Measurements from ENCODE around the gene RETNLB. TPM values are rescaled to one million over a fixed set of nuclear protein-coding genes. Genes with fewer than 3 reads are reported as not detected.

Gene RETNLB
- total RNA-seq, 1 donor, result not detected

GRCh38 chr3:108728105-108728504 lies 29.1 kb downstream of the RETNLB start:
- TF ChIP-seq, protein P1, sequence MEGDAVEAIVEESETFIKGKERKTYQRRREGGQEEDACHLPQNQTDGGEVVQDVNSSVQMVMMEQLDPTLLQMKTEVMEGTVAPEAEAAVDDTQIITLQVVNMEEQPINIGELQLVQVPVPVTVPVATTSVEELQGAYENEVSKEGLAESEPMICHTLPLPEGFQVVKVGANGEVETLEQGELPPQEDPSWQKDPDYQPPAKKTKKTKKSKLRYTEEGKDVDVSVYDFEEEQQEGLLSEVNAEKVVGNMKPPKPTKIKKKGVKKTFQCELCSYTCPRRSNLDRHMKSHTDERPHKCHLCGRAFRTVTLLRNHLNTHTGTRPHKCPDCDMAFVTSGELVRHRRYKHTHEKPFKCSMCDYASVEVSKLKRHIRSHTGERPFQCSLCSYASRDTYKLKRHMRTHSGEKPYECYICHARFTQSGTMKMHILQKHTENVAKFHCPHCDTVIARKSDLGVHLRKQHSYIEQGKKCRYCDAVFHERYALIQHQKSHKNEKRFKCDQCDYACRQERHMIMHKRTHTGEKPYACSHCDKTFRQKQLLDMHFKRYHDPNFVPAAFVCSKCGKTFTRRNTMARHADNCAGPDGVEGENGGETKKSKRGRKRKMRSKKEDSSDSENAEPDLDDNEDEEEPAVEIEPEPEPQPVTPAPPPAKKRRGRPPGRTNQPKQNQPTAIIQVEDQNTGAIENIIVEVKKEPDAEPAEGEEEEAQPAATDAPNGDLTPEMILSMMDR (IDR thresholded peaks at IDR 0.05; ENCODE audit: insufficient read depth, low read depth, low read length), result no peak
- no peak overlapping the region for H3K4me3 ChIP-seq (ENCODE audit: low read depth, low read length)
- no peak for DNase-seq (ENCODE audit: low read depth)

DNA sequence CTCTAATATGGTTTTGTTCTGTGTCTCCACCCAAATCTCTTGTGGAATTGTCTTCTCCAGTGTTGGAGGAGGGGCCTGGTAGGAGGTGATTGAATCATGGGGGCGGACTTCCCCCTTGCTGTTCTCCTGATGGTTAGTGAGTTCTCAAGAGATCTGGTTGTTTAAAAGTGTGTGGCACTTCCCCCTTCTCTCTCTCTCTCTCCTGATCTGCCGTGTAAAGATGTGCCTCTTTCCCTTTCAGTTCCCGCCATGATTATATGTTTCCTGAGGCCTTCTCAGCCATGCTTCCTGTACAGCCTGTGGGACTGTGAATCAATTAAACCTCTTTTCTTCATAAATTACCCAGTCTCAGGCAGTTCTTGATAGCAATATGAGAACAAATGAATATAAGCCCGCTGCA lies 33.1 kb downstream of the RETNLB start:
- TF ChIP-seq, protein P1 (IDR thresholded peaks at IDR 0.05; ENCODE audit: insufficient read depth, low read depth, low read length), result no peak
- no peak for DNase-seq (ENCODE audit: low read depth)
- no peak overlapping the region for H3K4me3 ChIP-seq (ENCODE audit: low read depth, low read length)

DNA sequence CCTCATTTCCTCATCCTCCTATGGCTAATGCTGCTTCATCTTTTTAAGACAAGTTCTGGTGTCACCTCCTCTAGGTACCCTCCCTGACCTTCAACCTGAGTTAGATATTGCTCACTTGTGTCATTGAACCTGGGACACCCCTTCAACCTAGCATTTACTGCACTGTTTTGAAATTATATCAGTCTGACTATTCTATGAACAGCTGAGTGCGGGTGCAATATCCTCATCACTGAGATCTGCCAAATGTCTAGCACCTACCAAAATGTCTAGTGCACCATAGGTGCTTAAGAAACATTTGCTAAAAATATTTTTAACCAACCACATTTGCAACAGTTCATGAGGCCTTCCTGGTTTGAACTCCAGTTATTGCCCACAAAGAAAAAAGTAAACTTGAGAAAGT lies 34.5 kb downstream of the RETNLB start:
- DNase-seq (ENCODE audit: low read depth), result no peak
- TF ChIP-seq, protein P1 (IDR thresholded peaks at IDR 0.05; ENCODE audit: insufficient read depth, low read depth, low read length), result no peak
- H3K4me3 ChIP-seq (ENCODE audit: low read depth, low read length), result no peak overlapping the region

- H3K4me3 ChIP-seq (ENCODE audit: low read depth, low read length), result no peak overlapping the region
- TF ChIP-seq, protein P1 (IDR thresholded peaks at IDR 0.05; ENCODE audit: insufficient read depth, low read depth, low read length), result no peak
- no peak for DNase-seq (ENCODE audit: low read depth)
Observed at GRCh38 chr3:108719178-108719806, 37.9 kb downstream of the RETNLB start.

DNA sequence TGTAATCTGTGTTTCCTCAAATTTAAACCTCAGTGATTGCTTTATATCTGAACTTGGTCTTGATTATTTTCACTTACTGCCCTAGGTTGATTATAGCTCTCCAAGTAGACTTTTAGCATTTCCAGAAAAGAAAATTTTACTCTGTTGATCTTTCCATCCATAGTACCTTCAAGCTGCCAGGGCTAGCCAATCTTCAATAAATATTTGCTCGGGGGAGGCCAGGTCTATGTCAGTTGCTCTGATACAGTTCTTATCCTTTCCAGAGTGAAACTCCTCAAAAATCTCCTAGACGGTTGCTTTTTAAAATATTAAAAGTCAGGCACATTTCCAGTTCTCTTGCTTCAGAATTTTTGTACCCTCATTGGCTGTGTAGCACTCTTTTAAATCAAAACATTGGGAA lies 38.8 kb downstream of the RETNLB start:
- no peak for DNase-seq (ENCODE audit: low read depth)
- TF ChIP-seq, protein P1 (IDR thresholded peaks at IDR 0.05; ENCODE audit: insufficient read depth, low read depth, low read length), result no peak
- no peak overlapping the region for H3K4me3 ChIP-seq (ENCODE audit: low read depth, low read length)

DNA sequence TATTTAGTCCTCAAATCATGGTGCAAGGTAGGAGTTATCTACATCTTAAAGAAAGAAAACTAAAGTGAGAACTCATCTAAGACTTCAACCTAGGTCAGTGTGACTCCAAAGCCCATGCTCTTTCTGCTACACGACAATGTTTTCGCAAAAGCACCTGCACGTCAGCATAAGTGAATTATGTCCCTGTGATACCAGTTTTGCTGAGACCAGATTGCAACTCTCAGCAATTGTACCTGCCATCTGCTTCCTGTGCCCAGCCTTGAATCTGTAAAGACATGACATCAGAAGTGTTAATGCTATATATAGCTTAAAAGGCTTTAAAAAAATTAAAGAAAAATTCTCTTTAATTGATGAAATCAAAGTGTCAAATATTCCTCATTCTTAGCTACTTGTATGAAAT lies 43.4 kb downstream of the RETNLB start:
- no peak overlapping the region for H3K4me3 ChIP-seq (ENCODE audit: low read depth, low read length)
- TF ChIP-seq, protein P1 (IDR thresholded peaks at IDR 0.05; ENCODE audit: insufficient read depth, low read depth, low read length), result no peak

GRCh38 chr3:108713009-108713516 lies 44.1 kb downstream of the RETNLB start:
- no peak overlapping the region for H3K4me3 ChIP-seq (ENCODE audit: low read depth, low read length)
- no peak for DNase-seq (ENCODE audit: low read depth)
- TF ChIP-seq, protein P1 (IDR thresholded peaks at IDR 0.05; ENCODE audit: insufficient read depth, low read depth, low read length), result no peak

More for the DNA sequence above, 43.4 kb downstream of the RETNLB start:
- DNase-seq (ENCODE audit: low read depth), result no peak
